HG03354 (cell line): ENCODE results near the gene HS3ST1.

Experiments
- ATAC-seq: cut with Tn5 transposase; IDR thresholded peaks from one replicate; pipeline ENCODE4 v1.9.1; 2021; ENCODE audit warnings: mild to moderate bottlenecking; ENCODE audit not compliant: unreplicated experiment, poor library complexity, severe bottlenecking

The HS3ST1 gene

GRCh38 chr4:11428231-11428898 is at the start of gene HS3ST1:
HS3ST1 (minus strand) TSS chr4:11428894; CDS start chr4:11400005, 28,889 bp downstream.
- peak; percentile 34 for ATAC-seq

- ATAC-seq, result no peak
Observed at GRCh38 chr4:11475871-11476270, 47.2 kb upstream of the HS3ST1 start.

GRCh38 chr4:11474146-11474545 is 45.5 kb upstream of the HS3ST1 start:
- no peak for ATAC-seq

- no peak for ATAC-seq
Observed at GRCh38 chr4:11472535-11472934, 43.8 kb upstream of the HS3ST1 start.

- peak; percentile 68 for ATAC-seq
Observed at GRCh38 chr4:11471618-11472017, 42.9 kb upstream of the HS3ST1 start.

GRCh38 chr4:11471046-11471441 is 42.4 kb upstream of the HS3ST1 start:
- ATAC-seq, result no peak

GRCh38 chr4:11470438-11471045 is 41.8 kb upstream of the HS3ST1 start:
- ATAC-seq, result peak; percentile 72

GRCh38 chr4:11469650-11470437 is 41.1 kb upstream of the HS3ST1 start:
- peak; percentile 77 for ATAC-seq

- ATAC-seq, result no peak
Observed at GRCh38 chr4:11468901-11469300, 40.2 kb upstream of the HS3ST1 start.

- no peak for ATAC-seq
Observed at GRCh38 chr4:11467931-11468330, 39.2 kb upstream of the HS3ST1 start.

- no peak for ATAC-seq
Observed at GRCh38 chr4:11463707-11464106, 35.0 kb upstream of the HS3ST1 start.

- no peak for ATAC-seq
Observed at GRCh38 chr4:11456401-11456800, 27.7 kb upstream of the HS3ST1 start.

- ATAC-seq, result no peak
Observed at GRCh38 chr4:11455201-11455835, 26.6 kb upstream of the HS3ST1 start.

- no peak for ATAC-seq
Observed at GRCh38 chr4:11451716-11452115, 23.0 kb upstream of the HS3ST1 start.

GRCh38 chr4:11446155-11446811 is 17.6 kb upstream of the HS3ST1 start:
- no peak for ATAC-seq

- ATAC-seq, result no peak
Observed at GRCh38 chr4:11441194-11441556, 12.5 kb upstream of the HS3ST1 start.

- ATAC-seq, result no peak
Observed at GRCh38 chr4:11440481-11441193, 11.9 kb upstream of the HS3ST1 start.

GRCh38 chr4:11439836-11440235 is 11.1 kb upstream of the HS3ST1 start:
- ATAC-seq, result no peak

GRCh38 chr4:11438647-11439046 is 10.0 kb upstream of the HS3ST1 start:
- no peak for ATAC-seq
